ENCODE data around the gene SYT12.

DNA sequence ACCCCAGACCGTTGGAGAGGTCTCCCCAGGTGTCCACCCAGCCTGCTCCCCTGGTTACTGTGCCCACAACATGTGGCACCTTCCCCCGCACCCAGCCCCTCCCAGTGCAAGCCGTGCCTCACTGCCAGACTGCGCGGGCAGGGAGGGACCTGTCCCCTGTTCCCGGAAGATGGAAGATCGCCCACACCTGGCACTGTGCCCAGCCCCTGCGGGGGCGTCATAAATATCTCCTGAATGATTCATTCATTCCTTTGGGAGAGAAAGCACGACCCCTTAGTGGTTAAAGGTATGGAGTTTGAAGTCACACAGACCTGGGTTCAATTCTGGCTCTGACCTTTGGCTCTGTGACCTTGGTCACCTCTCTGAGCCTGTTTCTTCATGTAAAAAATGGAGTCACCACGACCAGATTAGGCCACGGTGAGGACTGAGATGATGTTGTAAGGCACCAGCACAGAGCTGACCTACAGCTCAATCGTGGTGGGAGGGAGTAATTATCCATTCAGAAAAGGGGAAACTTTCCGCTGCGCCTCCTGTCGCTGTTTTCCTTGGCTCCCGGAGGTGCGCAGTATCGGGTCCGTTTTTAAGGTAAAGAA is 497 bp upstream of the SYT12 start:
- TF ChIP-seq, protein P1, sequence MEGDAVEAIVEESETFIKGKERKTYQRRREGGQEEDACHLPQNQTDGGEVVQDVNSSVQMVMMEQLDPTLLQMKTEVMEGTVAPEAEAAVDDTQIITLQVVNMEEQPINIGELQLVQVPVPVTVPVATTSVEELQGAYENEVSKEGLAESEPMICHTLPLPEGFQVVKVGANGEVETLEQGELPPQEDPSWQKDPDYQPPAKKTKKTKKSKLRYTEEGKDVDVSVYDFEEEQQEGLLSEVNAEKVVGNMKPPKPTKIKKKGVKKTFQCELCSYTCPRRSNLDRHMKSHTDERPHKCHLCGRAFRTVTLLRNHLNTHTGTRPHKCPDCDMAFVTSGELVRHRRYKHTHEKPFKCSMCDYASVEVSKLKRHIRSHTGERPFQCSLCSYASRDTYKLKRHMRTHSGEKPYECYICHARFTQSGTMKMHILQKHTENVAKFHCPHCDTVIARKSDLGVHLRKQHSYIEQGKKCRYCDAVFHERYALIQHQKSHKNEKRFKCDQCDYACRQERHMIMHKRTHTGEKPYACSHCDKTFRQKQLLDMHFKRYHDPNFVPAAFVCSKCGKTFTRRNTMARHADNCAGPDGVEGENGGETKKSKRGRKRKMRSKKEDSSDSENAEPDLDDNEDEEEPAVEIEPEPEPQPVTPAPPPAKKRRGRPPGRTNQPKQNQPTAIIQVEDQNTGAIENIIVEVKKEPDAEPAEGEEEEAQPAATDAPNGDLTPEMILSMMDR (IDR thresholded peaks at IDR 0.05 in 4 of 5, conservative IDR thresholded peaks at IDR 0.05 in 1 of 5): no peak
- TF ChIP-seq POLR2A (IDR thresholded peaks at IDR 0.05): no peak
